OCI-LY3 (cell line): ENCODE data around the gene ACAD9.
"Not testable (repeated sequence)": the region's sequence is repeated elsewhere in the genome, so short reads cannot be mapped to it uniquely, and the experiment has no call there.

ENCODE experiments used
- CTCF ChIP-seq: fragments of 200-600, 300-600 bp; sonication (generic); IDR thresholded peaks from 2 replicates; pipeline ENCODE4 v1.5.1; 2014; ENCODE audit warnings: antibody characterized with exemption, low read length, low read depth
- EZH2phosphoT487 ChIP-seq: fragments of 200-600 bp; shearing (Covaris generic); IDR thresholded peaks from 2 replicates; pipeline ENCODE4 v1.6.1; 2018; ENCODE audit warnings: antibody characterized with exemption, mixed run types, low read depth

DNA sequence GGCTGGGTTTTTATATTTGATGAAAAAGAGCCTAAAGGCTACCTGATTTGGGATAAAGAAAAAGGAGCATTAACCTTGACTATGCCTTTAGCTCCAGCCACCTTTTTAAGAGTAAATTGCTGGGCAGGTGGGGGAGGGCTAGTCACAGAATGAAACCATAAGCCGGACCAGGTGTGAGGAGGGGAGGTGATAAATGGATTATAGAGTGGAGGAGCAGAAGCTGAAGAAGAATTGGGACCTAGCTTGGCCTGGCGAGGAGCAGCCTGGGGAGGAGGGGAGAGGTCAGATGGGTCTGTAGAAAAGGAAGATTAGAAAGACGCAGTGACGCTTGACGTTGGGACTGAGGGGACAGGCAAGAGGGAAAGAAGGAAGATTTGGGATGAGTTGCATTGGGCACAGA, 46.4 kb upstream of the ACAD9 start:
- TF ChIP-seq CTCF, EZH2phosphoT487: not testable (repeated sequence)
